Thyroid gland (tissue), 4 donors: Measurements from ENCODE around the gene FLRT3.

Experiments
- CTCF ChIP-seq, 6 experiments: fragments of 200-600 bp in 3 of 6; fragments of 450-650 bp in 3 of 6; sonication (generic) in 3 of 6; IDR thresholded peaks; one replicate each; pipeline ENCODE4 v1.5.1; 2016 to 2019; ENCODE audit warnings: antibody characterized with exemption in 6 of 6, mild to moderate bottlenecking in 2 of 6, inconsistent platforms in 1 of 6, moderate library complexity in 1 of 6
- POLR2A ChIP-seq, 2 donors: fragments of 450-650 bp; IDR thresholded peaks; one replicate each; pipeline ENCODE4 v1.6.1; 2017; ENCODE audit warnings: antibody characterized with exemption in 2 of 2, mild to moderate bottlenecking in 2 of 2, moderate library complexity in 1 of 2

DNA sequence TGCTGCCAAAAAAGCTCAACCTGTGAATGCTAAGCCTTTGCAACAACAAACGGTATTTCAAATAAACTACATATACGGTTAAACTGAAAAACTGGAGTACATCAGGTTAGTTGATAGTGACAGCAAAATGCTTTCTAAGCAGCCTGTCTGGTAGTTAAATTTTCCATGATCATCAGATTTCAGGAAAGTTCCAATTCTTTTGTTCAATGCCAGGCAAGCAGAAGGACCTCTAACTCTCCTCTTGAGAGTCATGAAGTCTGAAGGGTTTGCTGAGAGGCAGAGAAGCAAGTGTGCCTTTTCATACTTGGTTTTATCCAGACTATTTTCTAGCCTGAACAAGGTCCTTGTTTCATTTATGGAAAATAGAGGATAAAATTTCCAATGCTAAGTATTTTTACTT, 4.5 kb downstream of the FLRT3 start:
- TF ChIP-seq CTCF (IDR thresholded peaks at IDR 0.05) = no peak
- no peak for TF ChIP-seq POLR2A (IDR thresholded peaks at IDR 0.05)
